Raji (cell line): ENCODE data around the gene PRND.

Source experiments
- POLR2A ChIP-seq: IDR thresholded peaks from 2 replicates; pipeline ENCODE4 v1.6.1; 2011; ENCODE audit warnings: low read depth, low read length, control low read depth; ENCODE audit not compliant: insufficient read depth

Gene PRND

DNA sequence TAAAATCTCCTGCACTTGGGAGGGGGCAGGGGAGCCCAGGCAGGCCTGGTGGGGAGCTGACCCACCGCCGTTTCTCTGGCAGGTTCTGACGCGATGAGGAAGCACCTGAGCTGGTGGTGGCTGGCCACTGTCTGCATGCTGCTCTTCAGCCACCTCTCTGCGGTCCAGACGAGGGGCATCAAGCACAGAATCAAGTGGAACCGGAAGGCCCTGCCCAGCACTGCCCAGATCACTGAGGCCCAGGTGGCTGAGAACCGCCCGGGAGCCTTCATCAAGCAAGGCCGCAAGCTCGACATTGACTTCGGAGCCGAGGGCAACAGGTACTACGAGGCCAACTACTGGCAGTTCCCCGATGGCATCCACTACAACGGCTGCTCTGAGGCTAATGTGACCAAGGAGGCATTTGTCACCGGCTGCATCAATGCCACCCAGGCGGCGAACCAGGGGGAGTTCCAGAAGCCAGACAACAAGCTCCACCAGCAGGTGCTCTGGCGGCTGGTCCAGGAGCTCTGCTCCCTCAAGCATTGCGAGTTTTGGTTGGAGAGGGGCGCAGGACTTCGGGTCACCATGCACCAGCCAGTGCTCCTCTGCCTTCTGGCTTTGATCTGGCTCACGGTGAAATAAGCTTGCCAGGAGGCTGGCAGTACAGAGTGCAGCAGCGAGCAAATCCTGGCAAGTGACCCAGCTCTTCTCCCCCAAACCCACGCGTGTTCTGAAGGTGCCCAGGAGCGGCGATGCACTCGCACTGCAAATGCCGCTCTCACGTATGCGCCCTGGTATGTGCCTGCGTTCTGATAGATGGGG, 3.0 kb downstream of the PRND start:
- TF ChIP-seq POLR2A = no peak

DNA sequence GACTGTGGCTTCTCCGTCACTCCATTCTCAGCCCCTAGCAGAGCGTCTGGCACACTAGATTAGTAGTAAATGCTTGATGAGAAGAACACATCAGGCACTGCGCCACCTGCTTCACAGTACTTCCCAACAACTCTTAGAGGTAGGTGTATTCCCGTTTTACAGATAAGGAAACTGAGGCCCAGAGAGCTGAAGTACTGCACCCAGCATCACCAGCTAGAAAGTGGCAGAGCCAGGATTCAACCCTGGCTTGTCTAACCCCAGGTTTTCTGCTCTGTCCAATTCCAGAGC, 3.5 kb downstream of the PRND start:
- no peak for TF ChIP-seq POLR2A

DNA sequence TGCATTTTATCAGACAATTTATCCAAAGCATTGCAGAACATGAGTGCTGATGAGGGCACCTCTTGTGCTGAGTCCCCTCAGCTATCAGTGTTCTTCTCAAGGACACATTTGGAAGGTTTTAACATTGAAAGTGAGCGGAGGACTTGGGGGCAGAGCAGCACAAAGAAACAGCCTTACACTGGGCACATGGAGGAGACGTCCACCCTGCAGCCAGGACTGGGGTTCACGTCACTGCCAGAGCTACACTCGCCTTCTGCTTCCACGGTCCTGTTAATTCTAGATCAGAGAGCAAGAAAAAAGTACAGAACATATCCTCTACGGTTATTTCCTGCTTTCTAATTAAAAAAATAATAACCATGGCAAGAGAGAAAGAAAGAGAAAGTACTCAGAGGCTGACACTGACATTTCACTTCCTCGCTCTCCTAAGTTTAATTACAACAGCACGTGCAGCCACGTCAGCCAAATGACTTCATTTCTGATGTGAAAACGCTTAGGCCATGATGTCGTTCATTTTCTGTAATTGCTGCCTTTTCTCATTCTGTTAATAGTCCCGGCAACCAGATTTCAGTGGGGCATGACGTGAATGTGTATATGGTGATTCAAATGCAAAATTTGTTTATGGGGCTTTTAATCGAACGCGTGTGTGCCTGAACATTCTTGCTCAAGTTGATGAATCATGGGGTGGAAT, 5.1 kb downstream of the PRND start:
- TF ChIP-seq POLR2A = no peak

DNA sequence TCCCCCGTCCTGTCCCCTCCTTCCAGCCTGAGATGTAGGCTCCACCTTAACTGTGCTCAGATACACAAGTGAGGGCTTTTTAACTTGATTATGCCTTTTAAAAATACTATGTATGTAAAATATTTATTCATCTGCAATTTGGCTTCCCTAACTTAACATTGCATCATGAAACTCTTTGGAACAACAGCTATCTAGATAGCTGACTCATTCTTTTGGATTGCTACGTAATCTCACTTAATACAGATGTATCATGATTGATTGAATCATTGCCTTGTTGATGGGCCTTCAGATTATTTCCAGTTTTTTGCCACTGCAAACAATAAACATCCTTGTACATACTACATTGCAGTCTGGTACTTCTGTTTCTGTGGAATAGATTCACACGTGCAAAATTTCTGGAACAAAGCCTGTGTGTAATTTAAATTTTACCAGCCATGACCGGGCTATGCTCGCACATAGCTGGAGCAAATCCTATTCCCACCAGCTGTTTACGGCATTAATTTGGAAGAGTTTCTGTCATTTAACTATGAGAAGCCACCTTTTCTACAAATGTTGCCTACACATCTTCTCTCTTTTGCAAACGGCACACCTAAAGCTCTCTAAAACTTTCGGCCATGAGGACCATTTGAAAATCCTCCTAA, 6.5 kb downstream of the PRND start:
- no peak for TF ChIP-seq POLR2A

DNA sequence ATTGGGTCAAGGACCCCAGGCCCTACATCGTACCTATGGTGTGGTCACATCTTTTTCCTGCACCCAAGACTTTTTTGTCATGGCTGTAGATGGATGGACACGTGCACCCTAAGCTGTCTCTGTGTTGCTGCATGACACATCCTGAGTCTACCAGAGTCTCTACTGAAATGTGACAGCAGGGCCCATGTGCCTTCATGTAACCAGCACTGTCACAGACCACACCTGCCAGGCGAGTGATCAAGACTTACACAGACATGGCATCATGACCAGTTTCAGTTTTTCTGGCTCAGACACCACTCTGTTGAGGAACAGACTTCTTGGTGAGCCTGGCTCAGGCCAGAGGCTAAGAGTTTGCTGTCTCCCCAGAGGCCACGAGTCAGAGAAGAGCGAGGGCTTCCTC, 7.6 kb downstream of the PRND start:
- TF ChIP-seq POLR2A = no peak

DNA sequence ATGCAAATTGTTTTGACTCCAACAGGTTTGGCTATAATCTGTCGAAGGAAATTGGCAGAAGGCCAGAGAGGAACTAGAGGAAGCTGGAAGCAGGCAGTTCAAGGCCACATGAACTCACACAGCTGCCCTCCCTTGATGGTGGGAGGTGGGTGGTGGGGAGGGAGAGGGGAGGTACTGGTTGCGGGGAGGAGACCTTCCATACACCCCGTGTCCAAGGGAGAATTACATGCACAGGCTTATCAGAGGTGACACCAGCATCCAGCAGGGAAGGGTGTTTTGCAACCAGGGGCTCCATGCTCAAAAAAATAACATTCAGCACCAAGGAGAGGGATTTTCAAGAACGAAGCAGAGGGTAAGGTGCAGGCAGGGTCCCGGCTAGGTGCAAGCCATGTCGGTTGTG, 9.1 kb downstream of the PRND start:
- TF ChIP-seq POLR2A = no peak

DNA sequence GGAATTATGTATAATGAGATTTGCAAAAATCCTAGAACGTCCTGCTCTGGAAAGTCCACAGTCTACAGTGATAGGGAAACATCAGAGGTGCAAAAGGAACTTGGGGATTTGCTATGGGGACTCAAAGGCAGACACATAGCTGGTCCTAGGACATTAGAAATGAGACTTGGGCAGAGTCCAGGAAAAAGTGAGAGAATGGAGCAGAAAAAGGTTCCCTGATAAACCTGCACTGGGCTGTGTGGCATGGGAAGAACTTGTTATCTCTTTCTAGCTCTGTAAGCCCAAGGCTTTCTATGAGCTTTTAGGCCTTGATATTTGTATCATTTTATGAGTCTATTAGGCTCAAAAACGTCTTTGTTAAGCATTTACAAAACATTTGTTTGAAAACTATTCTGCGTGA, 15.2 kb downstream of the PRND start:
- TF ChIP-seq POLR2A = no peak

DNA sequence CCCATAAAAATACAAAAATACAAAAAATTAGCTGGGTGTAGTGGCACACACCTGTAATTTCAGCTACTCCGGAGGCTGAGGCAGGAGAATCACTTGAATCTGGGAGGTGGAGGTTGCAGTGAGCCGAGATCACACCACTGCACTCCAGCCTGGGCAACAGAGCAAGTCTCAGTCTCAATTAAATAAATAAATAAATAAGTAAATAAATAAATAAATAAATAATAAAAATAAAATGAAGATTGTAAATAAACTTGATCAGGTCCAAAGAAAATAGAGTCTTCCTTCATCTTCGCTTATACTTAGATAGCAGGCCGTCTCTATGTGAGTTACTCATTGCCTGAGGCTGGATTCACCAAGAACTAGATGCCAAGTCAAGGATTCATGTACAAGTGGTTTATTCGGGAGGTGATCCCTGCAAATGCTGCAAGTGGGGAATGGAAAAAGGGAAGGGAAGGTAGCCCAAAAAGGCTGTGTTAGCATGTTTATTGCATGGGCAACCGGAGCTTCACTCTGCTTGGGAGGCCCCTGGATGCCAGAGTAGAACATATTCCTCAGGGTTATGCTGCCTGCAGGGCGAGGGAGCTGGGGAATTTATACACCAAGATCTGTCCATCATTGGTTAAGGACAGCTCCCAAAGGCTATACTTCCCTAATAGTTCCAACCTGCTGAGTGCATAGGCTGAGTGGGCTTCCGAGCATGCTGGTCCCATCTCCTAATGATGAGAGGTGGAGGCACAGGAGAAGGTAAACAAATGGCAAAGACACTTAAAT, 16.3 kb downstream of the PRND start:
- TF ChIP-seq POLR2A = no peak

DNA sequence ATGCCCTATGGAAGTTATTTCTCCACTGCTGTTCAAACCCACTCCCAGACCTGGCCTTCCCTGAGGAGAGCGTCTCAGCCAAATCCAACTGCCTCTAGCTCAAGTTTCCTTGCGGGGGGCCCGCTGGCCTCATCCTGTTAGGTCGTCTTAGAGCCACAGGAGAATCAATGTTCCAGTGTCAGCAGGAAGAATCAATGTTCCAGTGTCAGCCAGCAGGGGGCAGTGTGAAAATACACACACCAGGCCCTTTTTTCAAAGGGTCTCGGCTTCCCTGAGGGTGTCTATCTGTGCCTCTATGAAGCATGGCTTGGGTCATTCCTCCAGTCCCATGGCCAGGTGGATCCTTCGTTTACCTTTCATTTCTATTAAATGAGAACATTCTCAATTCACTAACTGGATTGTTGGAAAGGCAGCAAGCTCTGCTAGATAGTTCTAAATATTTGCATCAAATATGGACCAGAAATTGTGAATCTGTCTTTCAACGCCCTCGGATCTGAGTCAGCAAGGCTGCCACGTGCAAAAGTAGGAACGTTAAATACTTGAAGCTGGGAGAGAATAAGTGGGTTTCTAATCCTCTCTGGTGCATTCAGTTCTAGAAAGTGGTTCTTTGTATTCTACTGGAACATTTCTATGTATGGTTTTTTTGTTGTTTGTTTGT, 19.2 kb downstream of the PRND start:
- TF ChIP-seq POLR2A = no peak

DNA sequence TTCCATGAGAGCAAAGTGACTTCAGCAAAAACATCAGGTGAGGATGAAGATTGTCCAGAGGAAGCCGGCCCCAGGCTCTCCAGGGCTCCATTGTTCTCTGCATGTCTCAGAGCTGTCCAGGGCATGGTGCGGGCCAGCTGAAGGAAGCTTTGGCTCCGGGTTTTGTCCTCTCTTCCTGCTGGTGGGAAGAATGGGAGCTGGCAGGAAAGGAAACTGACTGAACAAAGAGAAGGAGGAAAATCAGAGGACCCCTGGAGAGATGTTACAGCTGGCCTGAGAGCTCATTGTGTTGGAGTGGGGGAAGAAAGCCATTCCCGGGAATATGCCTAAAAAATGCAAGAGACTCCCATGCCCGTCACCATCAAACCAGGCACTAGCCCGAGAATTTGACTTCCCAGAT, 27.1 kb downstream of the PRND start:
- no peak for TF ChIP-seq POLR2A

DNA sequence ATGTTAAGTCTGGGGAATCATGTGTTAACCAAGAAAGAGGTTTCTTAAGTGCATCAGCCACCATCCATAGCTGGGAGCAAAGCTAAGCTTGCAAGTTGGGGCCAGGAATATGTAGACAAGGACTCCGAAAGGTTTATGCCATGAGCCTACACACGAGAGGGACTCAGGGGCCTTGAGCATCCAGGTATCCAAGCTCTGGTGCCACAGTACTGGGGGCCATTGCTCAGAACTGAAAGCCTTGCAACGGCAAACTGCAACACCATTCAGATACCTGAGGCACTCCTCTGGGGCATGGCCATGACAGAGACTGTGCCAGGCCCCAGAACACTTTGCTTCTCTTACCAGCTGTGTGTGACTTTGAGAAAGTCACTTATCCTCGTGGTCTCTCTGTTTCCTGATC, 27.6 kb downstream of the PRND start:
- no peak for TF ChIP-seq POLR2A

DNA sequence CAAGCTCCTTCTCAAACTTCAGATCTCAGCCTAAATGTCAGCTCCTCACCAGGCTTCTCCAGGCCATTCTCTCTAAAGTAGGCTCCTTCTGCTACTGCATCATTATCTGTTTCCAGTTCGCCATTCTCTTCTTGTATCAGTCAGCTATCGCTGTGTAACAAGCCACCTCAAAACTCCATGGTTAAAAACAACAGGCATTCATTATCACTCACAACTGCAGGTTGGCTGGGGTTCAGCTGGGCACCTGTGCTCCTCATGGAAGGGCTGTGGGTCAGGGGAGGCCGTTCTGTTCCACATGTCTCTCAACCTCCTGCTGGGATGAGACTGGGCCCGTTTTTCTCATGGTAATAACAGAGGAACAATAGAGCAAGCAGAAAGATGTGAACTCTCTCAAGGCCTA, 28.7 kb downstream of the PRND start:
- TF ChIP-seq POLR2A = no peak

DNA sequence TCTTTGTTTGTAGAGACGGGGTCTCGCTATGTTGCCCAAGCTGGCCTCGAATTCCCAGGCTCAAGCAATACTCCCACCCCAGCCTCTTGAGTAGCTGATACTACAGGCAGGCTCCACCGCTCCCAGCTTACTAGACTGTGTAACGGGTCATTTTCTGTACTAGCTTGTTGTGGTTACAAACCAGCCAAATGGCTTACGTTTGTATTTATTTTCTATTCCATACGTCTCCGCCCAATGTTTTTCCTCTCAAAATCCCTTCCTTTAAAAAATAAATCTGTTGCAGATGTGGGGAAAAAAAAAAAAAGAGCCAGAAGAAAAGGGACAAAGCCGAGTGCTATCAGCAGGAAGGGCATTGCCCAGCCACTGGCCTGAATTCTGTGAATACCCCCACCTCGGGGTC, 41.6 kb downstream of the PRND start:
- TF ChIP-seq POLR2A = no peak

DNA sequence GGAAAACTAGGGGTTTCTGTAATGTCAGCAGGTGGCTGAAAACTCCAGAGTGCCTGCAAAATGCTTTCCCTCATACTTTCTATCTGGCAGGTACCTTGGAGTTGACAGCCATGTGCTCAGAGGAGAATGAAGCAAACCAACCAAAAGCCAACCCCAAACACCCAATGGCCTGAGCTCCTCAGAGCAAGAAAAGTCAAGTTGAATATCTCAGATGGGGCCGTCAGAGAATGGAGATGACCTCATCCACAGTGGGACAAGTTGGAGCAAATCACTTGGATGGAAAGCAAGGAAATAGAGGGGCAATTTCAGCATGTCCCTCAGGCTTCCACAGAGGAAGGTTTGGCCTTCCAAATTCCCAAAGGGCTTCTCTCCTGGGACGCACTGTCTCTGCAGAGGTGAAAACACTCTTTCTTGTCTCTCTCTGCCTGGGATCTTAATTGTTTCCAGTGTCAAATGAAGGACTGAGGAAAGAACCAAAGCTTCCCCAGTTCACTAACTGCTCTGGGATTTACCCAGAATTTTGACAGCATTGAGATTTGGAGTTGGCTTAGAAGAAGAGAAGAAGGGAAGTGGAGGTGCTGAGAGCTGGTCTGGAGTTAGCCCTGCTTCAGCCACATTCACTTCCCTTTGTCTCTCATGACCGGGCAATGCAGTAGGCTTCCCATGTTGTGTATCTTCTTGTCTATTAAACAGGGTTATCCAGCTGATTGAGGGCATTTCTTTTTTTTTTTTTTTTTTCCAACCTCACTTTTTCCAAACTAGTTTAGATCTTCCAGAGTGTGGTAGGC, 42.2 kb downstream of the PRND start:
- TF ChIP-seq POLR2A = no peak
